ENCODE data around the gene RBM23.
"Not testable (repeated sequence)": the region's sequence is repeated elsewhere in the genome, so short reads cannot be mapped to it uniquely, and the experiment has no call there.

The RBM23 gene

GRCh38 chr14:22915886-22916521, 2.9 kb downstream of the RBM23 start:
- no peak for DNase-seq

GRCh38 chr14:22914836-22915235, 4.1 kb downstream of the RBM23 start:
- DNase-seq: not testable (repeated sequence)

- DNase-seq: no peak
Observed at GRCh38 chr14:22910916-22911315, 8.0 kb downstream of the RBM23 start.

GRCh38 chr14:22908601-22909000, 10.3 kb downstream of the RBM23 start:
- no peak for DNase-seq

GRCh38 chr14:22907429-22907828, 11.5 kb downstream of the RBM23 start:
- DNase-seq: no peak

- no peak for DNase-seq
Observed at GRCh38 chr14:22906073-22906472, 12.9 kb downstream of the RBM23 start.

- DNase-seq: no peak
Observed at GRCh38 chr14:22905627-22906026, 13.3 kb downstream of the RBM23 start.

GRCh38 chr14:22903742-22904087, 15.2 kb downstream of the RBM23 start:
- DNase-seq: no peak

GRCh38 chr14:22901799-22902198, 17.1 kb downstream of the RBM23 start:
- DNase-seq: no peak

GRCh38 chr14:22900081-22900799, 18.7 kb downstream of the RBM23 start:
- peak in 1 of 2 experiments; percentile 32 for DNase-seq

GRCh38 chr14:22898302-22899090, 20.5 kb downstream of the RBM23 start:
- peak in 1 of 2 experiments; percentile 22 for DNase-seq

- DNase-seq: no peak
Observed at GRCh38 chr14:22897357-22897756, 21.6 kb downstream of the RBM23 start.

- no peak for DNase-seq
Observed at GRCh38 chr14:22896760-22897159, 22.2 kb downstream of the RBM23 start.

GRCh38 chr14:22896356-22896755, 22.6 kb downstream of the RBM23 start:
- no peak for DNase-seq

GRCh38 chr14:22895402-22895801, 23.5 kb downstream of the RBM23 start:
- DNase-seq: no peak

GRCh38 chr14:22893706-22894105, 25.2 kb downstream of the RBM23 start:
- DNase-seq: no peak

GRCh38 chr14:22892488-22892887, 26.5 kb downstream of the RBM23 start:
- DNase-seq: no peak

GRCh38 chr14:22890416-22890815, 28.5 kb downstream of the RBM23 start:
- no peak for DNase-seq

- DNase-seq: no peak
Observed at GRCh38 chr14:22888662-22889061, 30.3 kb downstream of the RBM23 start.

GRCh38 chr14:22887990-22888378, 31.0 kb downstream of the RBM23 start:
- peak; percentile 45 to 60 for DNase-seq

GRCh38 chr14:22887260-22887989, 31.5 kb downstream of the RBM23 start:
- peak; percentile 31 to 44 for DNase-seq

- DNase-seq: peak; percentile 77 to 78
Observed at GRCh38 chr14:22886500-22887259, 32.3 kb downstream of the RBM23 start.
